ENCODE measurements around the gene TRAPPC2.
"Not testable (repeated sequence)": the region's sequence is repeated elsewhere in the genome, so short reads cannot be mapped to it uniquely, and the experiment has no call there.

Gene TRAPPC2

DNA sequence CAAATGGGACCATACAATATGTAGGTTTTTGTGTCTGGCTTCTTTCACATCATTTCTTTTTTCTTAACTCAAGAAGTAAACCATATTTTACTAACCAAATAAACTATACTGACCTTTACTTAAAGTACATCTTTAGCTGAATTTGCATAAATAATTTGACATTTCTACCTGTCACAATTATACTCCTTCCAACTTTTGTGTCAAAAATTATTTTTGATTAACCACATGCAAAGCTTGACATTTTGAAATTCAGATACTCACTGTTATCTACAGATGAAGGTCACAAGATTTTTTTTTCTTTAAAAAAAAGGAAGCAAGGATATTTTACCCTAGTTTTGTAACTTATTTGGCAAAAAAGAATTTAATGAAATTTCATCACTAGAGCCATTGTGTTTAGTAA lies 57.5 kb downstream of the TRAPPC2 start:
- no peak for ATAC-seq (ENCODE audit: low read depth)
- TF ChIP-seq, protein P1, sequence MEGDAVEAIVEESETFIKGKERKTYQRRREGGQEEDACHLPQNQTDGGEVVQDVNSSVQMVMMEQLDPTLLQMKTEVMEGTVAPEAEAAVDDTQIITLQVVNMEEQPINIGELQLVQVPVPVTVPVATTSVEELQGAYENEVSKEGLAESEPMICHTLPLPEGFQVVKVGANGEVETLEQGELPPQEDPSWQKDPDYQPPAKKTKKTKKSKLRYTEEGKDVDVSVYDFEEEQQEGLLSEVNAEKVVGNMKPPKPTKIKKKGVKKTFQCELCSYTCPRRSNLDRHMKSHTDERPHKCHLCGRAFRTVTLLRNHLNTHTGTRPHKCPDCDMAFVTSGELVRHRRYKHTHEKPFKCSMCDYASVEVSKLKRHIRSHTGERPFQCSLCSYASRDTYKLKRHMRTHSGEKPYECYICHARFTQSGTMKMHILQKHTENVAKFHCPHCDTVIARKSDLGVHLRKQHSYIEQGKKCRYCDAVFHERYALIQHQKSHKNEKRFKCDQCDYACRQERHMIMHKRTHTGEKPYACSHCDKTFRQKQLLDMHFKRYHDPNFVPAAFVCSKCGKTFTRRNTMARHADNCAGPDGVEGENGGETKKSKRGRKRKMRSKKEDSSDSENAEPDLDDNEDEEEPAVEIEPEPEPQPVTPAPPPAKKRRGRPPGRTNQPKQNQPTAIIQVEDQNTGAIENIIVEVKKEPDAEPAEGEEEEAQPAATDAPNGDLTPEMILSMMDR (IDR thresholded peaks at IDR 0.05; ENCODE audit: poor library complexity, severe bottlenecking), result no peak

DNA sequence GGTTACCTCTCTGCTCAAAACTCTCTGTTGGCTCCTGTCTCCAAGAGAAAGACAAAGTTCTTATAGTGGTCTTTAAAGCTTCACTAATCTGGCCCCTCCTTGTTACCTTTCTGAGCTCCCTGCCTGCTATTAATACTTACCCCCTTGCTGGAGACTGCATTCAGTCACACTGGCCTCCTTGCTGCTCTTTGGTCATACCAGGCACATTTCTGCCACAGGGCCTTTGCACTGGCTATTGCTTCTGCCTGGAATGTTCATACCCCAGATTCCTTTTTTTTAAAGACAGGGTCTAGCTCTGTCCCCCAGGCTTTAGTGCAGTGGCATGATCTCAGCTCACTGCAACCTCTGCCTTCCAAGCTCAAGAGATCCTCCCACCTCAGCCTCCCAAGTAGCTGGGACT lies 61.4 kb downstream of the TRAPPC2 start:
- Histone ChIP-seq H3K36me3 (ENCODE audit: low read depth) (no peaks in the 10 kb centered on the region), H3K4me3 (ENCODE audit: severe bottlenecking) (no peak overlapping the region), H3K4me1 (ENCODE audit: insufficient read depth, poor library complexity, severe bottlenecking) (peaks cover 9% of the 10 kb centered on the region), H3K9me3 (ENCODE audit: severe bottlenecking) (no peaks in the 10 kb centered on the region), H3K27me3 (ENCODE audit: insufficient read depth, poor library complexity, severe bottlenecking) (no peaks in the 10 kb centered on the region), H3K27ac (ENCODE audit: poor library complexity, severe bottlenecking) (no peak overlapping the region)
- DNase-seq (ENCODE audit: low spot score) (no peak), ATAC-seq (ENCODE audit: low read depth) (no peak)
- TF ChIP-seq, protein P1 (IDR thresholded peaks at IDR 0.05; ENCODE audit: poor library complexity, severe bottlenecking), result no peak

More for the DNA sequence above, 57.5 kb downstream of the TRAPPC2 start:
- H3K9me3 ChIP-seq (ENCODE audit: severe bottlenecking), result no peaks in the 10 kb centered on the region
- no peak for DNase-seq (ENCODE audit: low spot score)
- no peaks in the 10 kb centered on the region for H3K36me3 ChIP-seq (ENCODE audit: low read depth)
- no peaks in the 10 kb centered on the region for H3K27me3 ChIP-seq (ENCODE audit: insufficient read depth, poor library complexity, severe bottlenecking)
- H3K27ac ChIP-seq (ENCODE audit: poor library complexity, severe bottlenecking), result no peak overlapping the region
- no peak overlapping the region for H3K4me3 ChIP-seq (ENCODE audit: severe bottlenecking)
- H3K4me1 ChIP-seq (ENCODE audit: insufficient read depth, poor library complexity, severe bottlenecking), result no peaks in the 10 kb centered on the region

DNA sequence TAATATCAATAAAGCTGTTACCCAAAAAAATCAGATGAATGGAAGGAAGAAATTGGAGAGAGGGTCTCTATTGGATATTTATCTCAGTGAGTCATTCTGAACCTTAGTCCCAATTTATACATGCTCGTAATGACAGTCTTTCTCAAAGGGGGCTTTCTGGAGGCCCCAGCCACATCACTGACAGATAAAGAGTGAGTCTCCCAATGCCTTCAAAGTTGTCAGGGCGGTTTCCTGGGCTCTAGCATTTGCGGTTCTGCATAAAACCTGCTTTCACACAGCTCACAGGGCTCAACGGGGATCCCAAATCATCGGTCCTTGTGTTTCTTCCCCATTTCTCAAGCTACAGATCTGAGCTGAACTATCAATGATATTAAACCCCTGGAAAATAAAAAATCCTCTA lies 64.2 kb downstream of the TRAPPC2 start:
- peaks cover 9% of the 10 kb centered on the region for H3K4me1 ChIP-seq (ENCODE audit: insufficient read depth, poor library complexity, severe bottlenecking)
- no peak overlapping the region for H3K4me3 ChIP-seq (ENCODE audit: severe bottlenecking)
- no peak for ATAC-seq (ENCODE audit: low read depth)
- no peak overlapping the region for H3K27ac ChIP-seq (ENCODE audit: poor library complexity, severe bottlenecking)
- TF ChIP-seq, protein P1 (IDR thresholded peaks at IDR 0.05; ENCODE audit: poor library complexity, severe bottlenecking), result no peak
- no peaks in the 10 kb centered on the region for H3K9me3 ChIP-seq (ENCODE audit: severe bottlenecking)
- no peak for DNase-seq (ENCODE audit: low spot score)
- no peaks in the 10 kb centered on the region for H3K36me3 ChIP-seq (ENCODE audit: low read depth)
- no peaks in the 10 kb centered on the region for H3K27me3 ChIP-seq (ENCODE audit: insufficient read depth, poor library complexity, severe bottlenecking)

DNA sequence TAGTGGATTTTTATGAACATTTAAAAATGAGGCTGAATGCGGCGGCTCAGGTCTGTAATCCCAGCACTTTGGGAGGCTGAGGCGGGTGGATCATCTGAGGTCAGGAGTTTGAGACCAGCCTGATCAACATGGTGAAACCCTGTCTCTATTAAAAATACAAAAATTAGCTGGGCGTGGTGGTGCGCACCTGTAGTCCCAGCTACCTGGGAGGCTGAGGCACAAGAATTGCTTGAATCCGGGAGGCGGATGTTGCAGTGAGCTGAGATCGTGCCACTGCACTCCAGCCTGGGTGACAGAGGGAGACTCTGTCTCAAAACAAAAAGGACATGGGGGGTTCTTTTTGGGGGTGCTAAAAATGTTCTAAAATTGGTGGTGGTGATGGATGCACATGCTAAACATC lies 64.7 kb downstream of the TRAPPC2 start:
- H3K27ac ChIP-seq (ENCODE audit: poor library complexity, severe bottlenecking), result peak overlapping the region; percentile 36

DNA sequence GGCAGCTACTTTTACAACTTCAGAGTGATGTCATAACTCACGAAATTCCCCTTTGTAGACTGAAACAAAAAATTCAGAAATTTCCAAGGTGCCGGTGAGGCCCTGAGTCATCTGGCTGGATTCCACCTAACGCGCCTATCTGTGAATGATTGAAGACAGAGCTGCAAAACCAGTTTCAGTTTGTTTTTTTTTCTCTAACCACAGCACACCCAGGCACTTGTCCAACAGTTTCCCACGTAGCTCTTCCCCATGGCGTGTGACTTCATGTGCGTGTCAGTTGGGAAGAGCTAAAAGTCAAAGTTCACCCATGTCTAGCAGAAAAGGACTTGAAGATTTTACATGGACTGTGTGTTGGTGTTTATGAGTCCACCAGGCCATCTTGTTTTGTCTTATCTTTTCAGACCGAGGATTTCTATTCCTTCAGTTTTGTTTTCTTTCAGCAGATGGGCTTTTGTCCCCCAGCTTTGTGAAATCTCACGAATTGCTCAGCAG lies 65.1 kb downstream of the TRAPPC2 start:
- H3K27ac ChIP-seq (ENCODE audit: poor library complexity, severe bottlenecking), result peak overlapping the region; percentile 36
- TF ChIP-seq, protein P1 (IDR thresholded peaks at IDR 0.05; ENCODE audit: poor library complexity, severe bottlenecking), result no peak

More for the DNA sequence above, 64.7 kb downstream of the TRAPPC2 start:
- not testable (repeated sequence) for H3K36me3 ChIP-seq (ENCODE audit: low read depth); DNase-seq (ENCODE audit: low spot score); H3K4me1 ChIP-seq (ENCODE audit: insufficient read depth, poor library complexity, severe bottlenecking); H3K27me3 ChIP-seq (ENCODE audit: insufficient read depth, poor library complexity, severe bottlenecking); H3K4me3 ChIP-seq (ENCODE audit: severe bottlenecking); H3K9me3 ChIP-seq (ENCODE audit: severe bottlenecking); ATAC-seq (ENCODE audit: low read depth)

More for the DNA sequence above, 65.1 kb downstream of the TRAPPC2 start:
- DNase-seq (ENCODE audit: low spot score) (peak; percentile 77), ATAC-seq (ENCODE audit: low read depth) (peak; percentile 81)
- Histone ChIP-seq H3K36me3 (ENCODE audit: low read depth) (no peaks in the 10 kb centered on the region), H3K27me3 (ENCODE audit: insufficient read depth, poor library complexity, severe bottlenecking) (no peaks in the 10 kb centered on the region), H3K4me3 (ENCODE audit: severe bottlenecking) (no peak overlapping the region), H3K4me1 (ENCODE audit: insufficient read depth, poor library complexity, severe bottlenecking) (peaks cover 9% of the 10 kb centered on the region), H3K9me3 (ENCODE audit: severe bottlenecking) (no peaks in the 10 kb centered on the region)

Measured in RWPE2 (cell line).